HG02840 (cell line): ENCODE data around the gene ACSM2B.
"Not testable (repeated sequence)": the region's sequence is repeated elsewhere in the genome, so short reads cannot be mapped to it uniquely, and the experiment has no call there.

Source experiments
- ATAC-seq: cut with Tn5 transposase; IDR thresholded peaks from one replicate; pipeline ENCODE4 v1.9.1; 2021; ENCODE audit warnings: mild to moderate bottlenecking, moderate library complexity, moderate number of reproducible peaks; ENCODE audit not compliant: unreplicated experiment, low FRiP score

Gene ACSM2B

DNA sequence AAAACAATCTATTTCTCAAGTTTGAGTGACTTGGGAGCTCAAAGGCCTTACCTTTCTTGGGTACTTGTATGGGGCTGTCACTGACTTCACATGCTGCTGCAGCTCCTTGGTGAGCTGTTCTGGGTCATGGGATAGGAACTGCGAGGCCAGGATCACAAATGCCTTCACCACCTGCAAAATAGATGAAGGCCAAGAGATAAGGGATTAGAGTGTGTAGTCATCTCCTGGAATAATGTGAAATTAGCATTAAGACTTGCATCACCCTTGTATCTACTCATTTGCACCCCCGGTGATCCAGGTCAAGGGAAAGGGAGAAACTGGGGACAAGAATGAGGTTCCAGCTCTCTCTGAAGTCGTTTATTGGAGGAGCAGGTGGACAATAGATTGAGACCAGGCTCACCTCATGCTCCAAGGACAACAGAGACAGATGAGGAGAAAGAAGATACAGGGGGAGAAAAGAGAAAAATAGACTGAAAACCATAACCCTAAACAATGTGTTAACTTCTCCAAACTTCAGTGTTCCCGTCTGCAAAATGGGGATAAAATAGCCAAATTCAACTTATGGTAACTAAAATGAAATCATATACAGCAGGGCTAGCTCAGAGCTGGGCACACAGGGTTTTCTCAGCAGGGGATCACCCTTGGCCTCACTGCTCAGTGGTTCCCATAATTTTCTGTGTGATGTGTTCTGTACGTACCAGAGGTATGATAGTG, 35.4 kb downstream of the ACSM2B start:
- ATAC-seq = not testable (repeated sequence)

- ATAC-seq = no peak
Measured at GRCh38 chr16:20538687-20539086, 37.5 kb downstream of the ACSM2B start.

DNA sequence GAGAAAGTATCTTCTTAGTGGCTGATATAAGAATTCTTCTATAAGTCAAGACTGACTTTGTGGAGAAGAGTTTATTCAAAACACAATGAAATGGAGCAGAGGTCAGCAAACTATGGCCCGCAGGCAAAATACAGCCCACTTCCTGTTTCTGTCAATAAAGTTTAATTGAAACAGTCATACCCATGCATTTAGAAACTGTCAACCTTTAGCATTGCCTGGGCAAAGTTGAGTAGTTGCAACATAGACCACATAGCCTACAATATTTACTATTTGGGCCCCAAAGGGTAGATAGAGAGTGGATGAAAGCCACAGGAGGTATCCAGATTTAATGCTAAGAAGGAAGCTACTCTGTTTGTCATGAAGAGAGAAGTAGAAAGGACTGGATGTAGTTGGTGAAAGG, 38.0 kb downstream of the ACSM2B start:
- ATAC-seq = no peak

- not testable (repeated sequence) for ATAC-seq
Measured at GRCh38 chr16:20536669-20537068, 39.5 kb downstream of the ACSM2B start.

DNA sequence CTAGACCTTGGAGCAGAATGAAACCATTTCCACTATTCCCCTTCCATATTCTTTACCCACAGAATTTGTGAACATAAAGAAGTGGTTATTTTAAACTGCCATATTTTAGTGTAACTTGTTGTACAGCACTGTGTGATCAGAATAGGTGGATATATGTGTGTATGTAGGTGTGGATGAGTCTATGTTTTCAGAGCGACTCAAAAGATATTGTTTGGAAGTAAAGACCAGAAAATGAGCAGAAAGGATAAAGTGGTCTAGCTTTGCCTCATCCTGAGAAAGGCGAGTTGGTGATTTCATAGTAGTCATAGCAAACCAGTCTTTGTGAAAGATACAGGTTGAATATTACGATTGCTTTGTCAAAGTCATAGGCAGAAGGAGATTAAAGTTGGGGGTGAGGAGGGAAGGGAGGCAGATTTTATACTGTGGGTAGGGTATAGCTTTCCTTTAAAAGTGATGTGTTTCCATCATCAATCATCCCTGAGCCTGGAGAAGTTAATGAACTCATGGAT, 43.8 kb downstream of the ACSM2B start:
- not testable (repeated sequence) for ATAC-seq

- not testable (repeated sequence) for ATAC-seq
Measured at GRCh38 chr16:20531795-20532194, 44.4 kb downstream of the ACSM2B start.

- no peak for ATAC-seq
Measured at GRCh38 chr16:20520103-20520502, 56.1 kb downstream of the ACSM2B start.

- no peak for ATAC-seq
Measured at GRCh38 chr16:20519231-20519630, 56.9 kb downstream of the ACSM2B start.

DNA sequence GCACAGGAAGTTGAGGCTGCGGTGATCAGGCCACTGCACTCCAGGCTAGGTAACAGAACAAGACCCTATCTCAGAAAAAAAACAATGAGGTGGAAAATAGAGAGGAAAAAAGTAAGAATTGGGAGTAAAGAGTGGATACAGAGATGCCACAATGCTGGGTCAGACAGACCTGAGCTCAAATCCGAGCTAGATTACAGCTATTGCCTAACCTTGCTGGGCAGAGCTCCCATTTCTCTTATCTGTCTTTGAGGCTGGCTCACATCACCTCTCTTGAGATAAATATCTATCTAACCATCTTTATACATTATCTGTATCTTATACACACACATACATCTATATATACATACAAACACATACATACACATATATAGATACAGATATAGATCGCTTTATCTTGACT, 59.0 kb downstream of the ACSM2B start:
- ATAC-seq = no peak

- ATAC-seq = no peak
Measured at GRCh38 chr16:20515688-20516090, 60.5 kb downstream of the ACSM2B start.

DNA sequence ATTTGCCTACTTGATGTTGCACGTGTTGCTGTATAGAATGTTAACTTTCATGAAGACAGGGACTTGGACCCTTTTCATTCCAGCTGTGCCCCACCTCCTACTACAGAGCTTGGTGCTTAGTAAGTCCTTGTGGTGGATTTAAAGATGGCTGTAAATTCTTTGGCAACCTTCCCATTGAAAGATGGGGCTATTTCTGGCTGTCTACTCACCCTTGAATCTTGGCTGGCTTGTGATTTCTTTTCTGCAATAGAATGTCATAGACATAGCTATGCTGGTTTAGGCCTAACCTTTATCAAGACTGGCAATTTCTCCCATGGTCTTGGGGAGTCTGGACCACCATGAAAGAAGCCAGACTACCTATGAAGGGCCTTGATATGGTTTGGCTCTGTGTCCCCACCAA, 65.8 kb downstream of the ACSM2B start:
- no peak for ATAC-seq

GRCh38 chr16:20507280-20507679, 68.9 kb downstream of the ACSM2B start:
- ATAC-seq = no peak

DNA sequence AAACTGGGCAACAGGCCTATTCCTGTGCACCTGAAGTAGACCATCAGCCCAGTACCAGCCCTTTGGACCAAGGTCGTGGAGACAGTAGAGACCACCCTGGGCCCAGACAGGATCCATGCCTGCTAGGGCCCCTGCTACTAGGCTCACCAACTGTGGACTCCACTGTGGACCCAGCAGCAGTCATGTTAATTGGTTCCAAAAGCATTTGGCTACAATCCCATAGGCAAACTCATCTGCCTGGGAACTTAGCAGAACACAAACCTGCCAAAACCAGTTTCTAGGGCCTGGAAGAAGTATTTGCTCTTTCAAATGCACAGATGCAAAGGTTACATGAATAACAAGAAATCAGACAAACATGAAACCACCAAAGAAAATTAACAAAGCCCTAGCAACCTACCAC, 71.7 kb downstream of the ACSM2B start:
- no peak for ATAC-seq

GRCh38 chr16:20491448-20491847, 84.7 kb downstream of the ACSM2B start:
- not testable (repeated sequence) for ATAC-seq

- not testable (repeated sequence) for ATAC-seq
Measured at GRCh38 chr16:20490994-20491393, 85.2 kb downstream of the ACSM2B start.
